Right lobe of liver (tissue), 6 donors: ENCODE data around the gene CELF4. TPM values are rescaled to one million over a fixed set of nuclear protein-coding genes. Genes with fewer than 3 reads are reported as not detected.

Source experiments
- ATAC-seq, 4 donors: fragments of 200-7000 bp; cut with Tn5 transposase; one replicate each; pipeline ENCODE4 v1.9.1; 2020; ENCODE audit warnings: mild to moderate bottlenecking in 4 of 4, moderate library complexity in 4 of 4
- DNase-seq, 3 donors: peaks; one replicate each; pipeline ENCODE4 v3.0.0-alpha.2; 2020
- H3K27ac ChIP-seq, 3 donors: fragments of 200-600 bp; one replicate each; pipeline ENCODE4 v1.8.0; 2022
- H3K27me3 ChIP-seq, 2 donors: fragments of 200-600 bp; one replicate each; pipeline ENCODE4 v1.8.0; 2022
- H3K36me3 ChIP-seq, 4 donors: fragments of 200-600 bp; sonication (generic) in 1 of 4; one replicate each; pipeline versions ENCODE4 v1.5.1 to v1.8.0; 2017 to 2022; ENCODE audit warnings: control low read depth in 1 of 4
- H3K4me1 ChIP-seq, 4 donors: fragments of 200-600 bp; sonication (generic) in 1 of 4; one replicate each; pipeline versions ENCODE4 v1.5.1 to v1.8.0; 2017 to 2022; ENCODE audit warnings: control low read depth in 1 of 4
- H3K4me3 ChIP-seq, 3 donors: fragments of 200-600 bp; one replicate each; pipeline ENCODE4 v1.8.0; 2022
- H3K9me3 ChIP-seq, 4 donors: fragments of 200-600 bp; sonication (generic) in 1 of 4; one replicate each; pipeline versions ENCODE4 v1.5.1 to v1.8.0; 2017 to 2022; ENCODE audit warnings: control low read depth in 1 of 4
- POLR2A ChIP-seq: fragments of 450-650 bp; IDR thresholded peaks from one replicate; pipeline ENCODE4 v1.6.1; 2017; ENCODE audit warnings: antibody characterized with exemption, mild to moderate bottlenecking
- WGBS: methylation state at CpG from one replicate; pipeline ENCODE4 v1.1.6; 2018; ENCODE audit warnings: low coverage, low lambda C conversion rate; ENCODE audit not compliant: insufficient coverage; ENCODE audit errors: missing lambda C conversion rate; 5-methylcytosine and 5-hydroxymethylcytosine counted together
- intact Hi-C, 2 donors: fragments of 100-400 bp; cut with DNase I; formaldehyde crosslinking; loops; one replicate each; pipeline versions ENCODE4 v1.11.2 to v1.14.1; 2022
- total RNA-seq, 6 experiments: library from RNA; depleted of rRNA in 2 of 6; stranded (reverse); fragments of >200 nt in 2 of 6; fragmentation: NEBNext Ultra II Directional in 3 of 6; extraction: Animal tissue kit (Norgen Biotek cat#: 25700) in 3 of 6; gene quantifications; one replicate each; pipeline versions ENCODE4 v1.1.0 to v1.2.4, GENCODE V29; 2016 to 2023
- TF ChIP-seq, protein P1 (sequence below), 4 donors: fragments of 200-600 bp in 3 of 4; fragments of 450-650 bp in 1 of 4; IDR thresholded peaks; one replicate each; pipeline versions ENCODE4 v1.5.1 to v1.8.0; 2016 to 2022; ENCODE audit warnings: antibody characterized with exemption in 4 of 4, mild to moderate bottlenecking in 2 of 4
- donor health status: DM: no; HTN: yes; CAD: no.
- donor health status: DM: no; HTN: no; CAD: no.
- donor health status: DM: no; HTN: no; CAD: no.
- donor health status: DM: no; HTN: yes; CAD: no.
- donor health status: DM: no; HTN: yes; CAD: no.

Gene CELF4
- total RNA-seq, 6 experiments from 2014 or later: 0.06 TPM; not detected in 5

GRCh38 chr18:37473195-37473840, 92.3 kb downstream of the CELF4 start:
- Histone ChIP-seq H3K27me3 (no peaks in the 10 kb centered on the region), H3K9me3 (no peaks in the 10 kb centered on the region), H3K36me3 (no peaks in the 10 kb centered on the region), H3K4me3 (no peak overlapping the region), H3K4me1 (no peaks in the 10 kb centered on the region), H3K27ac (no peak overlapping the region)
- ATAC-seq: no peak
- no peak for TF ChIP-seq POLR2A
- TF ChIP-seq, protein P1, sequence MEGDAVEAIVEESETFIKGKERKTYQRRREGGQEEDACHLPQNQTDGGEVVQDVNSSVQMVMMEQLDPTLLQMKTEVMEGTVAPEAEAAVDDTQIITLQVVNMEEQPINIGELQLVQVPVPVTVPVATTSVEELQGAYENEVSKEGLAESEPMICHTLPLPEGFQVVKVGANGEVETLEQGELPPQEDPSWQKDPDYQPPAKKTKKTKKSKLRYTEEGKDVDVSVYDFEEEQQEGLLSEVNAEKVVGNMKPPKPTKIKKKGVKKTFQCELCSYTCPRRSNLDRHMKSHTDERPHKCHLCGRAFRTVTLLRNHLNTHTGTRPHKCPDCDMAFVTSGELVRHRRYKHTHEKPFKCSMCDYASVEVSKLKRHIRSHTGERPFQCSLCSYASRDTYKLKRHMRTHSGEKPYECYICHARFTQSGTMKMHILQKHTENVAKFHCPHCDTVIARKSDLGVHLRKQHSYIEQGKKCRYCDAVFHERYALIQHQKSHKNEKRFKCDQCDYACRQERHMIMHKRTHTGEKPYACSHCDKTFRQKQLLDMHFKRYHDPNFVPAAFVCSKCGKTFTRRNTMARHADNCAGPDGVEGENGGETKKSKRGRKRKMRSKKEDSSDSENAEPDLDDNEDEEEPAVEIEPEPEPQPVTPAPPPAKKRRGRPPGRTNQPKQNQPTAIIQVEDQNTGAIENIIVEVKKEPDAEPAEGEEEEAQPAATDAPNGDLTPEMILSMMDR (IDR thresholded peaks at IDR 0.05): no peak
- DNase-seq: no peak
- 50% methylated on average over 5 of the region's 8 CpGs for WGBS
- intact Hi-C loops: no loop called here

DNA sequence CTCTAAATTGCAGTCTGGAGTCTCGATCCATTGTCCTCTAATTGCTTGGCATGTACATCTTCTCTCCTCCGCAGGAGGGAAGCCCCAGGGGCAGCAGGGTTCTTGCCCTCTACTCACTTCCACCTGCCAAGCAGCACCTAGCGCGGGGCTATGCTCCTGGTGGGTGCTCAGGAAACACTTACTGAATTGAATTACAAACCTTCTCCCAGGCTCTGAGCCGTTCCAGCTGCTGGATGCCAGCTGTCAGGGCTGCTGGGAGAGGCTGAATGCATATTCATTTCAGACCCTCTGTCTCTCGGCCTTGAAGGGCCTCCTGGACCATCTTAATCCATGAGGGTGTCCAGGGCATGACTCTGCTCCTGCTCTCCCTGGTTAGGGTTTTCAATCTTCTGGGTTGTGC, 94.0 kb downstream of the CELF4 start:
- 80% methylated on average over 4 of the region's 6 CpGs for WGBS
- Histone ChIP-seq H3K27ac (no peak overlapping the region), H3K4me1 (no peaks in the 10 kb centered on the region), H3K27me3 (no peaks in the 10 kb centered on the region), H3K9me3 (no peaks in the 10 kb centered on the region), H3K36me3 (no peaks in the 10 kb centered on the region), H3K4me3 (no peak overlapping the region)
- intact Hi-C loops: no loop called here
- ATAC-seq (no peak), DNase-seq (no peak)
- TF ChIP-seq POLR2A: no peak
- TF ChIP-seq, protein P1 (IDR thresholded peaks at IDR 0.05): no peak

DNA sequence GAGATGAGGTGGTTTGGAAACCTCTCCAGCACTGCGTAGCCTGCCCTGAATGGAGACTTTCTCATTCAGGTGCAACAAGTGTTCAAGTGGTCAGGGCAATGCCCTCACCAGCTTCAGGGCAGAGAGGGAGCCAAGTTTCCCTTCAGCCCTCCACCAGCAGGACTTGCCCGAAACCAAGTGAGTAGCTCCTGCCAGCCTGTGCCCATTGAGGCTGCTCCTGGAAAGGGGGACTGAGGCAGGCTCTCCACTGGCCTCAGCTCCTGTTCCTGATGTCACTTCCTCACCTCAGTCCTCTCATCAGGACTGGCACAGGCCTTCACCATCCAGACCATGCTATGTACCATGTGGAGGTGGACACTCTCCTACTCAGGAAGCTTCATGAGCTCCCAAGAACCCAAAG, 94.6 kb downstream of the CELF4 start:
- Histone ChIP-seq H3K27ac (no peak overlapping the region), H3K27me3 (no peaks in the 10 kb centered on the region), H3K4me1 (no peaks in the 10 kb centered on the region), H3K4me3 (no peak overlapping the region), H3K36me3 (no peaks in the 10 kb centered on the region), H3K9me3 (no peaks in the 10 kb centered on the region)
- ATAC-seq: no peak
- TF ChIP-seq, protein P1 (IDR thresholded peaks at IDR 0.05): no peak
- no peak for TF ChIP-seq POLR2A
- no peak for DNase-seq
- no CpG with 5 or more reads among the region's 2 CpGs for WGBS
- intact Hi-C loops: no loop called here

GRCh38 chr18:37467002-37467662, 98.5 kb downstream of the CELF4 start:
- ATAC-seq: no peak
- Histone ChIP-seq H3K4me1 (no peaks in the 10 kb centered on the region), H3K9me3 (no peaks in the 10 kb centered on the region), H3K27me3 (no peaks in the 10 kb centered on the region), H3K36me3 (no peaks in the 10 kb centered on the region), H3K4me3 (no peak overlapping the region), H3K27ac (no peak overlapping the region)
- 47% methylated on average over 5 of the region's 8 CpGs for WGBS
- no peak for TF ChIP-seq POLR2A
- TF ChIP-seq, protein P1 (IDR thresholded peaks at IDR 0.05): no peak
- no peak for DNase-seq
- intact Hi-C loops: no loop called here
